Cardiac muscle cell (in vitro differentiated cells and primary cell): Measurements from ENCODE around the gene RELL1. TPM values are rescaled to one million over a fixed set of nuclear protein-coding genes. Genes with fewer than 3 reads are reported as not detected.

ENCODE experiments used
- DNase-seq, 2 donors: peaks; one replicate each; pipeline versions ENCODE4 v3.0.0 to v3.0.0-alpha.2; 2010 to 2017; ENCODE audit warnings: low read depth in 1 of 2, low spot score in 1 of 2
- H3K27ac ChIP-seq: fragments of 200-600 bp; sonication (generic); 2 replicates; pipeline ENCODE4 v1.5.1; 2016
- H3K27me3 ChIP-seq: fragments of 200-600 bp; sonication (generic); 2 replicates; pipeline ENCODE4 v1.6.0; 2016; ENCODE audit warnings: control low read depth
- H3K36me3 ChIP-seq: fragments of 200-600 bp; sonication (generic); 2 replicates; pipeline ENCODE4 v1.5.1; 2016; ENCODE audit warnings: control low read depth
- H3K4me1 ChIP-seq: fragments of 200-600 bp; sonication (generic); 2 replicates; pipeline ENCODE4 v1.8.1; 2017; ENCODE audit warnings: low read depth, mild to moderate bottlenecking, mixed run types
- H3K4me3 ChIP-seq: fragments of 200-600 bp; sonication (generic); 2 replicates; pipeline ENCODE4 v1.5.1; 2016; ENCODE audit warnings: mild to moderate bottlenecking
- H3K9me3 ChIP-seq: fragments of 200-600 bp; sonication (generic); 2 replicates; pipeline ENCODE4 v1.5.1; 2017; ENCODE audit warnings: low read depth, mild to moderate bottlenecking, control low read depth
- polyA plus RNA-seq: library from polyadenylated mRNA; unstranded; fragments of >200 nt; fragmentation: Nextera tagmentation; extraction: Ambion mirVana; gene quantifications from 2 replicates; pipeline ENCODE4 v1.2.1, GENCODE V29; 2016
- total RNA-seq: library from RNA; depleted of rRNA; stranded (reverse); fragments of >200 nt; gene quantifications from 2 replicates; pipeline ENCODE4 v1.2.3, GENCODE V29; 2016
- TF ChIP-seq, protein P1 (sequence below): IDR thresholded peaks from 2 replicates; pipeline ENCODE4 v1.5.1; 2012; ENCODE audit warnings: low read depth, mild to moderate bottlenecking, low read length

RELL1 gene
- total and polyA plus RNA-seq, 2 experiments from 2014 or later: 4.4 to 22.2 TPM

DNA sequence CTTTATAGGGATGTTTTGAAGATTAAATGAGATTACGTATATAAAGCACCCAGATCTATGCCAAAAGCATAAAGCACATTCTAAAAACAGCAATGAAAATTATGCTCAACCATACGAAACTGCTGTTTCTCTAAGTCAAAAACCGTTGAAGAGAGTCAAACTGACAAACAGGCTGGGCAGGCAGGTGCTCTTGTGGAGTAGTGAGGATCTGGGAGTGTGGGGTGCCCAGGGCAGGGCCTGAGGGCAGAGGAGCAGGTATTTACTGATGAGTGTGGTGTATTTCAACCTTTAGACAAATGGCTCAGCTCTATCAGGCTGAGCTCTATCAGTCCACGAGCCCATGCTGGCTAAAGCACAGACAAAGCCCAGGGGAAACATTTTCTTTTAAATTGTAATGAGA, 40.4 kb downstream of the RELL1 start:
- no peaks in the 10 kb centered on the region for H3K4me1 ChIP-seq
- no peaks in the 10 kb centered on the region for H3K27me3 ChIP-seq
- no peak overlapping the region for H3K4me3 ChIP-seq
- no peaks in the 10 kb centered on the region for H3K36me3 ChIP-seq
- TF ChIP-seq, protein P1, sequence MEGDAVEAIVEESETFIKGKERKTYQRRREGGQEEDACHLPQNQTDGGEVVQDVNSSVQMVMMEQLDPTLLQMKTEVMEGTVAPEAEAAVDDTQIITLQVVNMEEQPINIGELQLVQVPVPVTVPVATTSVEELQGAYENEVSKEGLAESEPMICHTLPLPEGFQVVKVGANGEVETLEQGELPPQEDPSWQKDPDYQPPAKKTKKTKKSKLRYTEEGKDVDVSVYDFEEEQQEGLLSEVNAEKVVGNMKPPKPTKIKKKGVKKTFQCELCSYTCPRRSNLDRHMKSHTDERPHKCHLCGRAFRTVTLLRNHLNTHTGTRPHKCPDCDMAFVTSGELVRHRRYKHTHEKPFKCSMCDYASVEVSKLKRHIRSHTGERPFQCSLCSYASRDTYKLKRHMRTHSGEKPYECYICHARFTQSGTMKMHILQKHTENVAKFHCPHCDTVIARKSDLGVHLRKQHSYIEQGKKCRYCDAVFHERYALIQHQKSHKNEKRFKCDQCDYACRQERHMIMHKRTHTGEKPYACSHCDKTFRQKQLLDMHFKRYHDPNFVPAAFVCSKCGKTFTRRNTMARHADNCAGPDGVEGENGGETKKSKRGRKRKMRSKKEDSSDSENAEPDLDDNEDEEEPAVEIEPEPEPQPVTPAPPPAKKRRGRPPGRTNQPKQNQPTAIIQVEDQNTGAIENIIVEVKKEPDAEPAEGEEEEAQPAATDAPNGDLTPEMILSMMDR: no peak
- no peak overlapping the region for H3K27ac ChIP-seq
- DNase-seq: no peak
- no peaks in the 10 kb centered on the region for H3K9me3 ChIP-seq

DNA sequence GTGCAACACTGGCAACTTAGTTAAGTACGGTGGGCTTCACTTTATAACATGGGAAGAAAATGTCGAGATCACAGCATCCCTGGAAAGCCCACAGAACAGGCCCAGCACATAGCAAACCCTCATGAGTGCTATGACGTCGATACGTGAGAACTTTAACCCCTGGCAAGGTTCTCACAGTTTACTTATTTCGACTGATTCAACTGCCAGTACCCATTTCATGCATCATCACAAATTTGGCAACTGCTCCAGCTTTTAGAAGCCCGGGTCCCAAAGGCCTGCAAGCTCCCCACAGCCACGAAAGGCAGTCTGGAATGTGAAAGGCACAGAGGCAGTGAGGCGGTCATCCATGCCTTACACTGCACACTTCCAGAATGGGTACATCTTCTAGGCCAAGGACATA, 41.2 kb downstream of the RELL1 start:
- Histone ChIP-seq H3K4me3 (no peak overlapping the region), H3K36me3 (no peaks in the 10 kb centered on the region), H3K9me3 (no peaks in the 10 kb centered on the region), H3K4me1 (no peaks in the 10 kb centered on the region), H3K27me3 (no peaks in the 10 kb centered on the region), H3K27ac (no peak overlapping the region)
- TF ChIP-seq, protein P1: no peak
- peak in 1 of 2 donors; percentile 42 for DNase-seq

DNA sequence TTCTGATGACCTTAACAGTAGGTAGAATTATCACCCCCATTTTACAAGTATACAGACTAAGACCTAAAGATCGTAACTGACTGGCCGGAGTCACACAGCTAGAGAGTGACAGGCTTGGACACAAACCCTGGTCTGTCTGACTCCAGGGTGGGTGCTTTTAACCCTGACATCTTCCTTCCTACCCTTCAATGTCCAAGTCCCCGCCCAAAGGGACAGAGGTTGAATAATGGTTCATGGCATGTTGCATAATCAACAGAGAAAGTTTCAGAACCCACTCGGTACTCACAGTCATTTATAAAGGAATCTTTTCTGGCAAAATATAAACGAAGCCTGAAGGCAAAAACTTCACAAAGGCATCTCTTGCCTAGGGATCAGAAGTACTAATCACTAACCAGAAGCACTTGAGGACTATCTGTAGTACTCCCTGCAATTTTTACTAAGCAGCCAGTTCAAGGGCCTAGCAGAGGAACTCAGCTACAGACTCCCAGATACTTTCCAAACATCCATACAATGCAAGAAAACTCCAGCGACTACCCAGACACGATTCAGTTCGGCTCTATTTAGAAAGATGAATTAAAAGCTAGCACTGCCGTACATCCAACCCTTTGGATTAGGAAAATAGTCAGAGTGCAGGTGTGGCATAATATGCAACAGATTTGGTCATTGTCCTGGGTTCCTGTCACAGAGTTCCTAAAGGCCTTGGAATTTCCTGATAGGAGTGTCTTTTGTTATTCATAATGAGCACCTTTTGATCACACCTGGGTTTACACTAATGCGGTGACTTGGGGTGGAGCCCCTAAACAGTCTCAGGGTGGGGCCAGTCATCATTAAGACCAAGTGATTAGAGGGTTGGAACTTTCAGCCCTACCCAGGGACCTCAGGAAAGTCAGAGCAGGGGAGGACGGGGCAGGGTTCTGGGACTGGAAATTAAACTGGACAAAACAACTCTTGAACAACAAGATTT, 44.0 kb downstream of the RELL1 start:
- Histone ChIP-seq H3K4me3 (no peak overlapping the region), H3K27ac (no peak overlapping the region), H3K9me3 (no peaks in the 10 kb centered on the region), H3K4me1 (no peaks in the 10 kb centered on the region), H3K36me3 (no peaks in the 10 kb centered on the region), H3K27me3 (no peaks in the 10 kb centered on the region)
- TF ChIP-seq, protein P1: no peak
- peak in 1 of 2 donors; percentile 19 for DNase-seq

DNA sequence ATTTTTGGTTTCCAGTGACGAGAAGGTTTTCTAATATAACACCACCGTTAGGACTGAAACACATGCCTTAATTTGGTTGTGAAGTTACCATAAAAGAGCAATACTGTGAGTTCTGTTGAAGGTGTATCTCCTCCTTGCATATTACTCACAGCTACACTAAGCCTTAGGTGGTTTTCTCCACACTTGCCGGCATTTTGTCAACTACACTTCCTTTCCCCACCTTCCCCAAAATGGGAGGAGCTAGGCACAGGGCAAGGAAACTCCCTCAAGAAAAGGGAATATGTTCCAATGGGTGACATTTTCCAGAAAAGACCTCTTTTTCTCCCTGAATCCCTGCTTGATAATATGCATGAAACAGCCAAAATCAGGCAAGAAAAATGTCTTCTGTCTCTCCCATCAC, 44.8 kb downstream of the RELL1 start:
- Histone ChIP-seq H3K27ac (no peak overlapping the region), H3K27me3 (no peaks in the 10 kb centered on the region), H3K9me3 (no peaks in the 10 kb centered on the region), H3K4me1 (no peaks in the 10 kb centered on the region), H3K36me3 (no peaks in the 10 kb centered on the region), H3K4me3 (no peak overlapping the region)
- DNase-seq: no peak
- TF ChIP-seq, protein P1: no peak

DNA sequence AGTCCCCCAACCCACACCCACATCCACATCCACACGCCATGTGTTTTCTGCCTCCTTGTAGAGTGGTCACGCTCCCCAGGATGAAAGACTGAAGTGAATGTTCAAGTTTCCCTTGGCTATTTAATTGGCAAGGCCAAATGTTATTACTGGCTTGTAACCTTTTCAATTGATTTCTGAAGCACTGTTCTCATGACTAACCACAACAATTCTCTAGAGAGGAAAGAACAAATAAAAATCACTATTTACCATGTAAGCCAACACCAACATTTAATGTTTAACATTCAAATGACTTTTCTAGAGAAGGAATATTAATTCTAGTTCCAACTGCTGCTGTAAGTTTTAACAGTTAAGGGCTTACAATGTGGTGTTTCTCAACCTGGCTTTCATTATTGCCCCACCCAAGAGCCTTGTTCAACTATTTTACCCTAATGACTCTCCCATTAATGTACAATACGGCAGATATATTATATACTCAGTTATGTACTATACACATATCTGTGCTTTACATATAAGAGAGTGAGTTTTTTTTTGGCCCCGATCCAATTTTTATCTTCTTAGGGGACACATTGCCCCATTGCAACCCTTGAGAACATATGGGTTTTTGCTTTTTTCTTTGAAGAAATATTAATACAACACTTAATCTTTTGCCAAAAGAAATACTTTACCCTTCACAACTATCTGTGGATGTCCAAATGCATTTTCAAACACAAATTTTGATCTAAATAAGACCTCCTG, 46.5 kb downstream of the RELL1 start:
- no peaks in the 10 kb centered on the region for H3K4me1 ChIP-seq
- H3K4me3 ChIP-seq: no peak overlapping the region
- TF ChIP-seq, protein P1: no peak
- peak in 1 of 2 donors; percentile 17 for DNase-seq
- H3K27ac ChIP-seq: no peak overlapping the region
- H3K36me3 ChIP-seq: no peaks in the 10 kb centered on the region
- no peaks in the 10 kb centered on the region for H3K9me3 ChIP-seq
- H3K27me3 ChIP-seq: no peaks in the 10 kb centered on the region
